ENCODE results near the gene PIGL.
A peak's percentile ranks its signal among the peaks of the same experiment; 100 is the strongest.
"Not testable (repeated sequence)": the region's sequence is repeated elsewhere in the genome, so short reads cannot be mapped to it uniquely, and the experiment has no call there.

Gene PIGL

DNA sequence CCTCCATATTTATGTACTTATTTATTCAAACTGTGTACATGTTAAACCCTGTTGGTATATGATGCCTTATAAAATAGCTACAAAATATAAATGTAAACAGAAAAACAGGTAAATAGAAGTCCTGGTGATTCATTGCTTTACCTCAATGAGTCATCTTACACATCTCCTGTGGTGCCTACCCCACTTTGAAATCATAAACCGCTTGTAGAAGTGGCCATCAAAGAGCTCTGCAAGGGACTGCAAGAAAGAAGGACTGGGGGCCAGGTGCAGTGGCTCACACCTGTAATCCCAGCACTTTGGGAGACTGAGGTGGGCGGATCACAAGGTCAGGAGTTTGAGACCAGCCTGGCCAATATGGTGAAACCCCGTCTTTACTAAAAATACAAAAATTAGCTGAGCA, 79.1 kb downstream of the PIGL start:
- not testable (repeated sequence) for DNase-seq

DNA sequence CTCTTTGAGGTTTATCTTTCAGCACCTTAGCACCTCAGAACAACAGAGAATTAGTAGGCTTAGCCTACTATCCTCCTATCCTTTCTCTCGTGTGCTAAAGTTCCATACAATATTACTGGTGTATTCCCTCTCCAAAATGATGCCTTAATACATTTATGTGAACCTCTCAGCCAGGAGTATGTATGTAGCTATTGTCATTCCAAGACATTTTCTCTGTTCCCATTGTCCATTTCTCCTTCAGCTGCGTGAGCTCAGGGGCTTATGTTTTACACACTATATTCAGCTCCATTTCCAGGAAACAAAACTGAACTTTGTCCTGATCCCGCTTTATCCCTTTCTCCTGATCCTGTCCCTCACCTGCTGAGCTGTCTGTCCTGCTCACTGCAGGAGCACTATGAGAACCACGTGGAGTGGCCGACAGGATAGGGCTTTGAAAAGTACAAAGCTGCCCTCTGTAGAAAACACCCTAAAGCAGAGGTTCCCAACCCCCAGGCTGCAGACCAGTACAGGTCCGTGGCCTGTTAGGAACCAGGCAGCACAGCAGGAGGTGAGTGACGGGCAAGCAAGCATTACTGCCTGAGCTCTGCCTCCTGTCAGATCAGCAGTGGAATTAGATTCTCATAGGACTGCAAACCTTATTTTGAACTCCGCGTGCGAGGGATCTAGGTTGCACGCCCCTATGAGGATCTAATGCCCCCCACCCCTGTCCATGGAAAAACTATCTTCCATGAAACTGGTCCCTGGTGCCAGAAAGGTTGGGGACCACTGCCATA, 80.5 kb downstream of the PIGL start:
- DNase-seq: no peak
- in situ Hi-C loops (cut with HindIII; ENCODE audit: low pct_ligation_motif_present, low pct_unique_long_range_greater_than_20kb, low sequenced_read_pairs): loop anchor here (25.0 kb wide), 1 partner anchor 215 kb away; no protein-coding TSS in a partner anchor

More for the DNA sequence above, 79.1 kb downstream of the PIGL start:
- in situ Hi-C loops (cut with HindIII; ENCODE audit: low pct_ligation_motif_present, low pct_unique_long_range_greater_than_20kb, low sequenced_read_pairs): loop anchor here (25.0 kb wide), 1 partner anchor 216 kb away; no protein-coding TSS in a partner anchor

DNA sequence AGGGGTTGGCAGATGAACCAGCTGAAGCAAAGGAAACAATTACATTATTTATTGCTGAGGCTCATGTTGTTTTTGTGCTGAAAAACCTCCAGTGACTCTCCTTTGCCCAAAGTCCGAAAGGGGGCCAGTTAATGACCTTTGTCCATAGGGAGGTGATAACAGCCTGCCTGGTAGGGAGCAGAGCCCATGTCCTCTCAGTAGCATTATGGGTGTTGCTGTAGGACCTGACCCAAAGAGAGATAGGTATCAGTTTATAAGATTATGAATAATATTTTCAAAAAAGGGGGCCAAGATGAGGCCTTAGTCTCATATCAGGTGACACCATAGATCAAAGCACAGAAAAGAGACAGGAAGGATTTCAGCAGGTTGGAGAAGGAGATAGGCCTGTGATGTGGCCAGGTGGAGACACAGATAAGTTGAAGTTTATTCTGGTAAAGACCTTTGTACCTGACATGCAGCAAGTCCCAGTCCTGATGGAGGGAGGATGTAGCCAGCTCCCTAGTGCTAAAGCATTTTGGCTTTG, 81.2 kb downstream of the PIGL start:
- in situ Hi-C loops (cut with HindIII; ENCODE audit: low pct_ligation_motif_present, low pct_unique_long_range_greater_than_20kb, low sequenced_read_pairs): loop anchor here (25.0 kb wide), 1 partner anchor 214 kb away; no protein-coding TSS in a partner anchor

DNA sequence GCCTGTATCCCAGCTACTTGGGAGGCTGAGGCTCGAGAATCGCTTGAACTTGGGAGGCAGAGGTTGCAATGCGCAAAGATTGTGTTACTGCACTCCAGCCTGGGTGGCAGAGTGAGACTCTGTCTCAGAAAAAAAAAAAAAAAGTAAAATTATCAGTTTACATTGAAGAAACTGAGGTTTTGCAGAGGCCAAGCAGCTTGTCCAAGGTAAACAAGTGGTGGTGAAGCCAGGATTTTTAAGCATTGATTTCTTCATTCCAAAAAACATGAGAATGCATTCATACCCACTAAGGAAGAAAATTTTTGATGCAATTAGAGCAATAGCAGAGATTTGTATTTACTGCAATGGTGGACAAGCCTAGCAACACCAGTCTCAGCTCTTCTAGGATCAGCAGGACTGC, 83.5 kb downstream of the PIGL start:
- in situ Hi-C loops (cut with HindIII; ENCODE audit: low pct_ligation_motif_present, low pct_unique_long_range_greater_than_20kb, low sequenced_read_pairs): no loop called here
- DNase-seq: no peak

More for the DNA sequence above, 81.2 kb downstream of the PIGL start:
- DNase-seq: no peak

DNA sequence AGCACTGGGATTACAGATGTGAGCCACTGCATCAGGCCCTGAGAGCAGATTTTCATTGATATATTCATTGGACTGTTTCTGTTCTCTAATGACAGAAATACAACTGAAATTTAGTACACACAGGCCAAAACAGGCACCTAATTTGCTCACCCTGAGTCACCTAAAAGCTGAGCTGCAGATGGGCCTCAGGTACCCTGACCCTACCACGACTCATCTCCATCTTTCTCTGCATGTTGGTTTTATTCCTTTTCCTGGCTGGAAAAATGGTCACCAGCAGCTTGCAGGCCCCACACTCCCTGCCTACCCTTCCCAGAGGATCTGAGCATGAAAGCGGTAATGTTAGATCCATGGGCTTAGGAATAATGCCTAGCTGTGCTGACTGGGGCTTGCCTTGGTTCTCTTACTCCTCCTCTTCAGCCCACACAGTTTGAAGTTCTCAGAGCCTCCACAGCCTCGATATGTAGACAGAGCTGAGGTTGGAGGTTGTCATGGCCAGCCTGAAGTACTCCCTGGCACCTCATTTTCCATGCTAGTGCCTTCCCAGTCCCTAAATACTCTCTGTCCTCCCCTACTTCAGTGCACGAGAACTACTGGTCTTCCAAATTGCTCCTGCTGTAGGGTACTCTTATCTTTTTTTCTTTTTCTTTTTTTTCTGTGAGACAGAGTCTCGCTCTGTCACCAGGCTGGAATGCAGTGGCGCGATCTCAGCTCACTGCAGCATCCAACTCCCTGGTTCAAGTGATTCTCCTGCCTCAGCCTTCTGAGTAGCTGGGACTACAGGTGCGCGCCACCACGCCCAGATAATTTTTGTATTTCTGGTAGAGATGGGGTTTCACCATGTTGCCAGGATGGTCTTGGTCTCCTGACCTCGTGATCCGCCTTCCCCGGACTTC, 85.2 kb downstream of the PIGL start:
- in situ Hi-C loops (cut with HindIII; ENCODE audit: low pct_ligation_motif_present, low pct_unique_long_range_greater_than_20kb, low sequenced_read_pairs): no loop called here
- no peak for DNase-seq

DNA sequence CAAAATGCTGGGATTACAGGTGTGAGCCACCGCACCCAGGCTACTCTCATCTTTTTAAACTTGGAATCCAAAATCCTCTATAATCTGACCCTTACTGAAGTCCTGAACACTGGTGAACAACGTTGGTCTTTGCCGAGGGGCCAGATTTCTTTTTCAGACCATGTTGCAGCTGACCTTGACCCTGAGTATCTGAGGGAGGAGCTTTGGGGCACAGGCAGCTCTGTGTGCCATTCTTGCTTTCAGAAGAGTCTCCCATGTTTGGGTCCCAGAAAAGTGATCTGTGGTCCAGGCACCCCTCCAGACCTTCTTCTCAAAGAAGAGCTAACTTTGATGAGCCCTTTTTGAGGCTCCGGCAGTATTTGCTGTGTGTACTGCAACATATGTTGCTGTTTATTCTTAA, 85.8 kb downstream of the PIGL start:
- in situ Hi-C loops (cut with HindIII; ENCODE audit: low pct_ligation_motif_present, low pct_unique_long_range_greater_than_20kb, low sequenced_read_pairs): no loop called here
- no peak for DNase-seq

DNA sequence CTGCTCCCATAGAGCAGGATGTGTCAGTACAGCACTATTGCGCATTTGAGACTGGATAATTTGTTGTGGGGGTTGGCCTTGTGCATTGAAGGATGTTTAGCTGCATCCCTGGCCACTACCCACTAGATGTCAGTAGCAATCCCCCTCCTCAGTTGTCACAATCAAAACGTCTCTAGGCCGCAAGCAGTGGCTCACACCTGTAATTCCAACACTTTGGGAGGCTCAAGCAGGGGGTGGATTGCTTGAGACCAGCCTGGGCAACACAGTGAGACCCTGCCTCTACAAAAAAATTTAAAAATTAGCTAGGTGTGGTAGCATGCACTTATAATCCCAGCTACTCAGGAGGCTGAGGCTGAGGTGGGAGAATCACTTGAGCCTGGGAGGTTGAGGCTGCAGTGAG, 87.8 kb downstream of the PIGL start:
- in situ Hi-C loops (cut with HindIII; ENCODE audit: low pct_ligation_motif_present, low pct_unique_long_range_greater_than_20kb, low sequenced_read_pairs): no loop called here
- peak; percentile 43 for DNase-seq

DNA sequence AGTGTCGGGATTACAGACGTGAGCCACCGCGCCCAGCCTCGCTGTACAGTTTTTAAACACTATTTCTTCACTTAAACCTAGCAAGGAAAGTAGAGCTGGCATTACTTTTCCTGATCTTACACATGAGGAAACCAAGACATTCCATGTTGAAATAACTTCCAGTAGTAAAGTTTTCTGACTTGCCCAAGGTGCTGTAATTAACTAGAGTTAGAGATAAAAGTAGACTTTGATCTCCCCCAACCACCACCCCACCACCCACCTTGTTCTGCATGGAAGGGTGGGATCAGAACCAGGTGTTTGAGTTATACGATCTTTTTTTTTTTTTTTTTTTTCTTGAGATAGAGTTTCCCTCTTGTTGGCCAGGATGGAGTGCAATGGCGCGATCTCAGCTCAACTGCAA, 89.2 kb downstream of the PIGL start:
- no peak for DNase-seq
- in situ Hi-C loops (cut with HindIII; ENCODE audit: low pct_ligation_motif_present, low pct_unique_long_range_greater_than_20kb, low sequenced_read_pairs): no loop called here

DNA sequence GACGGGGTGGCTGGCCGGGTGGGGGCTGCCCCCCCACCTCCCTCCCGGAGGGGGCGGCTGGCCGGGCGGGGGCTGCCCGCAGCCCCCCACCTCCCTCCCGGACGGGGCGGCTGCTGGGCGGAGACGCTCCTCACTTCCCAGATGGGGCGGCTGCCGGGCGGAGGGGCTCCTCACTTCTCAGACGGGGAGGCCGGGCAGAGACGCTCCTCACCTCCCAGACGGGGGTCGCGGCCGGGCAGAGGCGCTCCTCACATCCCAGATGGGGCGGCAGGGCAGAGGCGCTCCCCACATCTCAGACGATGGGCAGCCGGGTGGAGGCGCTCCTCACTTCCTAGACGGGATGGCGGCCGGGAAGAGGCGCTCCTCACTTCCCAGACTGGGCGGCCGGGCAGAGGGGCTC, 95.1 kb downstream of the PIGL start:
- in situ Hi-C loops (cut with HindIII; ENCODE audit: low pct_ligation_motif_present, low pct_unique_long_range_greater_than_20kb, low sequenced_read_pairs); DNase-seq: not testable (repeated sequence)

DNA sequence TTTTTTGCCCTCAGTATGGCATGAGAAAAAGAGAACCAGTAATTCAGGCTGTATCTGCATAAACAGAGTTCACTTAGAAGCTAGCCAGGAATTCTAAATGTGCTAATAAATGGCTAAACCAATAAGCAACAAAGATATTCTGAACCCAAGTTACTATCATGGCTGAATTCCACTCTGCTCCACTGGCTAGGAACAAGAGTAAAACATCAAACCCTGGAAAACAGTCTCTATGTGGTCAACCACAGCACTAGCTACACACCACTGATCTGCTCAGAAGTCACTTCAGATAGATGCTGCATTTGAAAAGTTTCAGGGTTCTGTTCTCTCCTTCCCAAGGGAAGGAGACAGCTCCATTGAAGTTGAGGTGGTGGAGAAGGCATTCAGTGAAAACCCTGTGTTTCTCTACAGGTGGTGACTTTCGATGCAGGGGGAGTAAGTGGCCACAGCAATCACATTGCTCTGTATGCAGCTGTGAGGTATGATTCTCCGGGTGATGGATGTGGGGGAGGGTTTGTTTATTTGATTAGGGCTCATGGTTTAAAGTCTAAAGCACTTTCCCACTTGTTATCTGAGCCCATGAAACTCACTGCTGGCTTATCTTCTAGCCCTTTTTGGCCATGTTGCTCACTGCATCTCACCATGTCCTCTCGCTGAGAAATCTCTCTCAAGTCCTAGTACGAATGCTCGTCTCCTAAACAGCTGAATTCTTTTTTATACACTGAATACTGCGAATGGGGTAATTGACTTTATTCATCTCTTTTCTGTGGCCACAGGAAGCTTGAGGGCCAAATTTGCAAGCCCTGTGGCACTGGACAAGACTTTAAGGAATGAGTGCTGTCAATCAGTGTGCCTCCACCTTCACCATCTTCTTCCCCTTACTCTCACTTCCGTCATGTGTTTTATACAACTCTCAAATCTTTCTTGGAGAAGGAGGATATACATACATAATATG, 96.4 kb downstream of the PIGL start:
- DNase-seq: peak; percentile 79
- in situ Hi-C loops (cut with HindIII; ENCODE audit: low pct_ligation_motif_present, low pct_unique_long_range_greater_than_20kb, low sequenced_read_pairs): no loop called here

DNA sequence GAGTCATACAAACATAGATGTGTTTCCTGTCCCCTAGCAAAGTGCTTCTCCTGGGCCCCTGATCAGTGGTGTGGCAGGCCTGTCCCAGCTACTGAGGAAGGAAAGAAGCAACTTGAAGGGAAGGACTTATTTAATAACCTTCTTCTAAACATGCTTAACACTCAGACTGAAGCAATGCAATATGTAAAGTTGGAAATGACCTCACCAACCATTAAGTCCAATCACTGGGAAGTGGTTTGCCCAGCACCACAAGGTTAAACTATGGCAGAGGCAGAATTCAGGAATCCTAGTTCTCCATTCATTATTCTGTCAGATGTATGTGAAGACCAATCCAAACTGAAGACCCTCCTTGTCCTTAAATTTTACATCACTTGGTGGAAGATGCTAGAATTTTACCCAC, 97.2 kb downstream of the PIGL start:
- DNase-seq: no peak
- in situ Hi-C loops (cut with HindIII; ENCODE audit: low pct_ligation_motif_present, low pct_unique_long_range_greater_than_20kb, low sequenced_read_pairs): no loop called here

DNA sequence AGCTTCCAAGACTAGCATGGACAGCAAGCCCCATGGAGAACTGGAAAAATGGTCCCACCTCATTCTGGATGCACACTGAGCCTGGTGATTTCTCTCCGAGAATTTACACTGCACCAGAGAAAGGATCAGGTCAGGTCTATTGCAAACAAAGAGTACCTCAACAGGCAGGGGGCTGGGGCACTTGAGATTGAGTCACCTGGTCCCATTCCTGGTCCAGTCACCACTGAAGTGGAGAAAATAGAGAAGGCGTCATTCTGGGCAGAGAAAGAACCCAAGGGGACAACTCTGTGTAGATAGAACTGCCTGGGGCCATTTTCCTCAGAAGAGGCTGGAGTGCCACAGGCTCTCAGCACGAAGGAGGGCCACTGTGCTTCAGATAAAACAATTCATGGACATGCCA, 97.8 kb downstream of the PIGL start:
- no peak for DNase-seq
- in situ Hi-C loops (cut with HindIII; ENCODE audit: low pct_ligation_motif_present, low pct_unique_long_range_greater_than_20kb, low sequenced_read_pairs): no loop called here

DNA sequence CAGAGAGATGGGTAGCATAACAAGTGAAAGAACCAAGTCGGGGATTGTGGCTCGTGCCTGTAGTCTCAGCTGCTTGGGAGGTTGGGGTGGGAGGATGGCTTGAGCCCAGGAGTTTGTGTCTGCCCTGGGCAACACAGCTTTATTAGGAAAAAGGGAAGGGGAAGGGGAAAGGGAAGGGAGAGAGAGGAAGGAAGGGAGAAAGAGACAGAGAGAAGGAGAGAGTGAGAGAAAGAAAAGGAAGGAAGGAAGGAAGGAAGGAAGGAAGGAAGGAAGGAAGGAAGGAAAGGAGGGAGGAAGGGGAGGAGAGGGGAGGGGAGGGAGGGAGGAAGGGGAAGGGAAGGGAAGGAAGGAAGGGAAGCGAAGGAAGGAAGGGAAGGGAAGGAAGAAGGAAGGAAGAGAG, 103.0 kb downstream of the PIGL start:
- in situ Hi-C loops (cut with HindIII; ENCODE audit: low pct_ligation_motif_present, low pct_unique_long_range_greater_than_20kb, low sequenced_read_pairs): no loop called here
- DNase-seq: no peak

DNA sequence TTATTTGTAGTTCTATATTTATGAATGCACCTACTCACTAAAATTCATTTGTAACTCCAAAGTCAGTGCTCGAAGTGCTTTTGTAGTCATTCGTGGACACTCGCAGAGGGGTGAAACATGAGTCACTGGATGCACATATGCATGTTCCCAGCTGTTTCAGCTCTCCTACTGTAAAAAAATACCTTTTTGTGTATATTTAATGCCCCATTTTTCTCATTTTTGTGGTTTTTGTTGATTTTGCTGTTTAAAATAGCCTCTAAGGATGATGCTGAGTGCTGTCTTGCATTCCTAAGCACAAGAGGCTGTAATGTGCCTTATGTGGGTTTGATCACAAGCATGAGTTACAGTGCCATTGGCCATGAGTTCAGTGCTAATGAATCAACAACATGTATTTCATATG, 105.6 kb downstream of the PIGL start:
- no peak for DNase-seq
- in situ Hi-C loops (cut with HindIII; ENCODE audit: low pct_ligation_motif_present, low pct_unique_long_range_greater_than_20kb, low sequenced_read_pairs): no loop called here

DNA sequence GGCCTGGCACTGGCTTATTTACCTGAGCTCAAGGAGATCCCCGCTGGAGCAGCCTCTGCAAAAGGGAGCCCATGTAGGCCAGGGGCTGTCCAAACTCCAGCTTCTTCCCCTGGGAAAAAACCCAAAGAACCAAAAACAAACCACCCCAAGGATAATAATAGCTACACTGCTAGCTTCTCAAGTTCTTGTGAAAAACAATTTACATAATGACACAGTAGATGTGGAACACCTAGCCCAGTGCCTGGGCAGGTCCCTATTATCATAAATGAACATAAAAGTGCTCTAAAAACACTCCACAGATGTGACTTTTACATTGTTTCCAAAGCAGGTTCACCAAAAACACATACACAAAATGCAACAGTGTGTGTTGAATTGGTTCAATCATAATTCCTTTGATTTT, 109.0 kb downstream of the PIGL start:
- DNase-seq: no peak
- in situ Hi-C loops (cut with HindIII; ENCODE audit: low pct_ligation_motif_present, low pct_unique_long_range_greater_than_20kb, low sequenced_read_pairs): no loop called here

DNA sequence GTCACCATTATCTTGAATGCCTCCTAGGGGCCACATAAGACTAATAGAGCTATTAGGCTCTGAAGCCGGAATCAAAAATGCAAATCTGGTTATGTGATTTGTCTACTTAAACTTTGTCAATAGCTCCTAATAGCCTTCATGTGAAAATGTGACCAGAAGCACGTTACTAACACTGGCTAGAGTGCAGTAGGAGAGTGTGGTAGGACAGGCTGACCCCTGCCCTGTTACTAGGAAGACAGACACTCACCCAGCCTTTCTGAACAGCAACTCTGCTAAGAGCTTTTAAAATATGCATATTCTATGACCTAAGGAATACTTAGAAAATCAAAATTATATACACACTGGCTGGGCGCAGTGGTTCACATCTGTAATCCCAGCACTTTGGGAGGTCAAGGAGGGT, 110.0 kb downstream of the PIGL start:
- in situ Hi-C loops (cut with HindIII; ENCODE audit: low pct_ligation_motif_present, low pct_unique_long_range_greater_than_20kb, low sequenced_read_pairs): no loop called here
- DNase-seq: no peak

DNA sequence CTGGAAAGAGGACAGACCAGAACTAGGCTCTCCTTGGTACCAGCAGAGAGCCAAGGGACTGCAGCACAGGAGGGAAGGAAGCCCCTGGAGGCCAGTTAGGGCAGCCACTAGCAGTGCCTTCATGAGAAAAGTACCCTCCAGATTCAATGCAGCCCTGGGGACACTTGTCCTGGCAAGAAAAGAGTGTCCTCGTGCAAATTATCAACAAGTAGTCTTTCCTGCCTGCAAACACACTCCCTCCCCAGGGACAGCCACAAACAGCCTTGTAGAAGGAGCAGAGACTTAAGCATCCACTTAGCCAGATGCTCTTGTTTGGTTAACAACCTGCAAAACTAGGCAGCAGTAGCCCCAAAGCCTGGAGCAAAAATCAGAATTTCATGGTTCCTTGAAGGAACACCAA, 112.0 kb downstream of the PIGL start:
- no peak for DNase-seq
- in situ Hi-C loops (cut with HindIII; ENCODE audit: low pct_ligation_motif_present, low pct_unique_long_range_greater_than_20kb, low sequenced_read_pairs): no loop called here

DNA sequence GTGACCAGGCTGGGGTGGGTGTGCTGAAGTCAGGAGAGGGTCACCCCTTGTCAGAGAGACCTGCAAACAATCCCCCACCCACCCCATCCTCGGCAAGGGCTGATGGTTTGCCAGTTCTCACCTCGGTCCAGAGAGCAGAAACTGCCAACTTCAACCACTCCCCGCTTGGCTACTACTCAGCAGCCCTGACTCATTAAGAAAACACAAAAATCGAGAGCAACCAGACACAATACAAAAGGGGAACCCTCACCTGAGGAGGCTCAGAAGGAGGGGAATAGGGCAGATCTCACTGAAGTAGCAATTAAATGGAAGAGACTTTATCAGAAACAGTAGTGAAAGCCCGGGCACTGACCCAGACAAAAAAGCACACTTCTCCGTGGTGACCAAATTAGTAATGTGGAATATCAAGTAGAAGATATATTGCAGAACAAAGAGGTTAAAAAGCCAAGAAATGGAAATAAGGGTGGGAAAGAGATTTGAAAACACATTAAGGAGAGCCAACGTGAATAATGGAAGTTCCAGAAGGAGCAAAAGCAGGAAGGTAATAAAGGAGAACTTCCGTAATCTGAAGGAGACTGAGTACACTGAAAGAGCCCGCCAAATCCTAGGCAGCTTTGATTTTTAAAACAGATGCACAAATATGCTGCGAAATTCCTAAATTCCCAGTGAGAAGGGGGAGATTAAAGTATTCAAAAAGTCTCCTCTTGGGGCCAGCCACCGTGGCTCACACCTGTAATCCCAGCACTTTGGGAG, 112.7 kb downstream of the PIGL start:
- peak; percentile 44 for DNase-seq

More for the DNA sequence above, 112.7 kb downstream of the PIGL start:
- in situ Hi-C loops (cut with HindIII; ENCODE audit: low pct_ligation_motif_present, low pct_unique_long_range_greater_than_20kb, low sequenced_read_pairs): no loop called here
